Measurements from ENCODE around the gene FBLN2.

Gene FBLN2

GRCh38 chr3:13569641-13570390 lies 20.9 kb downstream of the FBLN2 start:
- DNase-seq (ENCODE audit: low read depth) = peak; percentile 29
- H3K4me3 ChIP-seq (ENCODE audit: control insufficient read depth, low read depth, low read length) = no peak overlapping the region
- TF ChIP-seq CTCF (IDR thresholded peaks at IDR 0.05; ENCODE audit: control insufficient read depth, insufficient read depth, low read depth, low read length, missing control alignments) = no peak

- DNase-seq (ENCODE audit: low read depth) = no peak
- H3K4me3 ChIP-seq (ENCODE audit: control insufficient read depth, low read depth, low read length) = no peak overlapping the region
- no peak for TF ChIP-seq CTCF (IDR thresholded peaks at IDR 0.05; ENCODE audit: control insufficient read depth, insufficient read depth, low read depth, low read length, missing control alignments)
These were observed 21.7 kb downstream of the FBLN2 start for GRCh38 chr3:13570391-13571194.

- DNase-seq (ENCODE audit: low read depth) = no peak
- TF ChIP-seq CTCF (IDR thresholded peaks at IDR 0.05; ENCODE audit: control insufficient read depth, insufficient read depth, low read depth, low read length, missing control alignments) = no peak
- no peak overlapping the region for H3K4me3 ChIP-seq (ENCODE audit: control insufficient read depth, low read depth, low read length)
These were observed 22.3 kb downstream of the FBLN2 start for GRCh38 chr3:13571264-13571663.

GRCh38 chr3:13571831-13572750 lies 23.2 kb downstream of the FBLN2 start:
- no peak for DNase-seq (ENCODE audit: low read depth)
- no peak for TF ChIP-seq CTCF (IDR thresholded peaks at IDR 0.05; ENCODE audit: control insufficient read depth, insufficient read depth, low read depth, low read length, missing control alignments)
- H3K4me3 ChIP-seq (ENCODE audit: control insufficient read depth, low read depth, low read length) = no peak overlapping the region

GRCh38 chr3:13572926-13573623 lies 24.1 kb downstream of the FBLN2 start:
- H3K4me3 ChIP-seq (ENCODE audit: control insufficient read depth, low read depth, low read length) = no peak overlapping the region
- no peak for TF ChIP-seq CTCF (IDR thresholded peaks at IDR 0.05; ENCODE audit: control insufficient read depth, insufficient read depth, low read depth, low read length, missing control alignments)

More at GRCh38 chr3:13572926-13573623, 24.1 kb downstream of the FBLN2 start:
- no peak for DNase-seq (ENCODE audit: low read depth)

Data from AG09309 (cell line).